ENCODE results near the gene MLIP.

Gene MLIP

DNA sequence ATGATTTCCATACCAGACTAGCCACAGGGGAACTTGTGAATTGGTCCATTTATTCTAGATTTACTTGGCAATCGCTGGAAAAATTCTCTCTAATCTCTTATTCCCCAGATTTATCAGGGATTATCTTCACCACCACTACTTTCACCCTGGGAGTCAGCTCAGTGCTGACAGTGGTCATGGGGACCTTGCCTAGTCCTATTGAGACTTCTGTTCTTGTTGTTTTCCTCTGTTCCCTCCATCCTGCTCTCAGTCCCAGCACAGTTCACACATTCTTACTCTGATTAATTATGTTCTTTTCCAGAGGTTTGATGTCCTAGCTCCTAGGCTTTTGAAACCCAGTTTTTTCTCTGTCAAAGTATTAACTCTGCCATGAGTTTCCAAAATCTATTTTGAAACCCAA lies 103.0 kb downstream of the MLIP start:
- Histone ChIP-seq H3K27me3 (ENCODE audit: insufficient read depth, low read length) (no peaks in the 10 kb centered on the region), H3K27ac (ENCODE audit: low read depth, low read length) (no peak overlapping the region), H3K4me3 (ENCODE audit: low read depth, low read length) (no peak overlapping the region), H3K79me2 (ENCODE audit: control insufficient read depth, insufficient read depth, low read length, unreplicated experiment) (no peaks in the 10 kb centered on the region), H2AFZ (ENCODE audit: low read length, unreplicated experiment) (no peak overlapping the region), H3K4me1 (ENCODE audit: control insufficient read depth, insufficient read depth, low read length, unreplicated experiment) (no peaks in the 10 kb centered on the region), H3K36me3 (ENCODE audit: insufficient read depth, low read length) (no peaks in the 10 kb centered on the region)

DNA sequence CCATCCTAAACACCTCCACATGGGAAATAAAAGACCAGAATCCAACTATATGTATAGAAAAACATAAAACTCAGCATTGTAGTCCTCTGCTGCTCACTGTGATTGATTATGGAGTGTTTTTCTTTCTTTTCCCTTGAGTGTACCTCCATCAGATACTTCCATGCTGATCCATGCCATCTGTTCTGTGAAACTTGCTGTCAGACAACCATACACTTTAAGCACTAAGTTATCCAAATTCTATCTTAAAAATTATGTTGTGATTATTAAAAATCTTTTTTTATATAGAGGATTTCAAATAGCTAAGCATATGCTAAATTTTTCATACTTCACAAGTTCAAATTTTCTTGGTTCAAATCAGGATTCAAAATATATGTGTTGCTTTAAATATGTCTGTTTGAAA lies 105.1 kb downstream of the MLIP start:
- no peaks in the 10 kb centered on the region for H3K36me3 ChIP-seq (ENCODE audit: insufficient read depth, low read length)
- no peaks in the 10 kb centered on the region for H3K4me1 ChIP-seq (ENCODE audit: control insufficient read depth, insufficient read depth, low read length, unreplicated experiment)
- H2AFZ ChIP-seq (ENCODE audit: low read length, unreplicated experiment) = no peak overlapping the region
- no peak overlapping the region for H3K27ac ChIP-seq (ENCODE audit: low read depth, low read length)
- no peak overlapping the region for H3K4me3 ChIP-seq (ENCODE audit: low read depth, low read length)
- no peaks in the 10 kb centered on the region for H3K27me3 ChIP-seq (ENCODE audit: insufficient read depth, low read length)
- H3K79me2 ChIP-seq (ENCODE audit: control insufficient read depth, insufficient read depth, low read length, unreplicated experiment) = no peaks in the 10 kb centered on the region

GRCh38 chr6:54217018-54217417 lies 105.8 kb downstream of the MLIP start:
- no peak overlapping the region for H3K27ac ChIP-seq (ENCODE audit: low read depth, low read length)
- H2AFZ ChIP-seq (ENCODE audit: low read length, unreplicated experiment) = peak overlapping the region; percentile 49
- no peaks in the 10 kb centered on the region for H3K36me3 ChIP-seq (ENCODE audit: insufficient read depth, low read length)
- H3K79me2 ChIP-seq (ENCODE audit: control insufficient read depth, insufficient read depth, low read length, unreplicated experiment) = no peaks in the 10 kb centered on the region
- H3K27me3 ChIP-seq (ENCODE audit: insufficient read depth, low read length) = no peaks in the 10 kb centered on the region
- no peak overlapping the region for H3K4me3 ChIP-seq (ENCODE audit: low read depth, low read length)
- no peaks in the 10 kb centered on the region for H3K4me1 ChIP-seq (ENCODE audit: control insufficient read depth, insufficient read depth, low read length, unreplicated experiment)

DNA sequence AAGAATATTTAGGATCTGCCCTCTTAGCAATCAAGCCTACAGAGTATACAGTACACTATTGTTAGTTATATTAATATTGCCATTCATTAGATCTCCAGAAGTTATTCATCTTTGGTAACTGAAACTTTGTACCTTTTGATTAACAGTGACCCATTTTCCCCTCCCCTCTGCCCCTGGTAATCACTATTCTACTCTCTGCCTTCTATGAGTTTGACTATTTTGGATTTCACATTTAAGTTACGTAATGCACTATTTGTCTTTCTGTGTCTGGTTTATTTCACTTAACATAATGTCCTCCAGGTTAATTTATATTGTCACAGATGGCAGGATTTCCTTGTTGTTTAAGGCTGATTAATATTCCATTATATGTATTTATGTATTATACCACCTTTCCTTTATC lies 111.0 kb downstream of the MLIP start:
- no peak overlapping the region for H3K4me3 ChIP-seq (ENCODE audit: low read depth, low read length)
- no peak overlapping the region for H3K27ac ChIP-seq (ENCODE audit: low read depth, low read length)
- no peaks in the 10 kb centered on the region for H3K4me1 ChIP-seq (ENCODE audit: control insufficient read depth, insufficient read depth, low read length, unreplicated experiment)
- H2AFZ ChIP-seq (ENCODE audit: low read length, unreplicated experiment) = no peak overlapping the region
- H3K79me2 ChIP-seq (ENCODE audit: control insufficient read depth, insufficient read depth, low read length, unreplicated experiment) = no peaks in the 10 kb centered on the region
- H3K27me3 ChIP-seq (ENCODE audit: insufficient read depth, low read length) = no peaks in the 10 kb centered on the region
- no peaks in the 10 kb centered on the region for H3K36me3 ChIP-seq (ENCODE audit: insufficient read depth, low read length)

GRCh38 chr6:54232703-54233102 lies 121.5 kb downstream of the MLIP start:
- Histone ChIP-seq H3K27ac (ENCODE audit: low read depth, low read length) (no peak overlapping the region), H3K4me1 (ENCODE audit: control insufficient read depth, insufficient read depth, low read length, unreplicated experiment) (no peaks in the 10 kb centered on the region), H2AFZ (ENCODE audit: low read length, unreplicated experiment) (no peak overlapping the region), H3K36me3 (ENCODE audit: insufficient read depth, low read length) (no peaks in the 10 kb centered on the region), H3K4me3 (ENCODE audit: low read depth, low read length) (no peak overlapping the region), H3K79me2 (ENCODE audit: control insufficient read depth, insufficient read depth, low read length, unreplicated experiment) (no peaks in the 10 kb centered on the region), H3K27me3 (ENCODE audit: insufficient read depth, low read length) (no peaks in the 10 kb centered on the region)

DNA sequence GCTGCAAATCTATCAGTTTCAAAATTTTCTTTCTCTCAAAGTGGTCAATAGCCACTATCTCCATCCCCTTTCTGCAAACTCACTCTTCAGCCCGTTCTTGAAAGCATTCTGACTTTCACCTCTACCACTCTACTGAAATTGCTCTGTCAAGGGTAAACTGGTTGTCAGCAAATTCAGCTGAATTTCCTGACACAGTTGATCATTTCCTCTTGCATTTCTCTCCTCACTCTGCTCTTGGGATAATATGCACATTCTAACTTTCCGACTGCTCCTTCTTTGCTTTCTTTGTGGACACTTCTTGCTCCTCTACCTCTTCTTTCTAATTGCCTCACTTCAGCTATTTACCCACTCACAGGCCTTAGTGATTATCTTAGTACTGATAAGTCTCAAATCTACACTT lies 123.3 kb downstream of the MLIP start:
- H3K4me1 ChIP-seq (ENCODE audit: control insufficient read depth, insufficient read depth, low read length, unreplicated experiment) = peaks cover 7% of the 10 kb centered on the region
- H2AFZ ChIP-seq (ENCODE audit: low read length, unreplicated experiment) = no peak overlapping the region
- no peak overlapping the region for H3K27ac ChIP-seq (ENCODE audit: low read depth, low read length)
- no peaks in the 10 kb centered on the region for H3K79me2 ChIP-seq (ENCODE audit: control insufficient read depth, insufficient read depth, low read length, unreplicated experiment)
- H3K4me3 ChIP-seq (ENCODE audit: low read depth, low read length) = no peak overlapping the region
- H3K36me3 ChIP-seq (ENCODE audit: insufficient read depth, low read length) = no peaks in the 10 kb centered on the region
- no peaks in the 10 kb centered on the region for H3K27me3 ChIP-seq (ENCODE audit: insufficient read depth, low read length)

GRCh38 chr6:54236984-54237383 lies 125.7 kb downstream of the MLIP start:
- Histone ChIP-seq H3K36me3 (ENCODE audit: insufficient read depth, low read length) (no peaks in the 10 kb centered on the region), H3K27me3 (ENCODE audit: insufficient read depth, low read length) (no peaks in the 10 kb centered on the region), H3K4me1 (ENCODE audit: control insufficient read depth, insufficient read depth, low read length, unreplicated experiment) (peaks cover 7% of the 10 kb centered on the region), H3K27ac (ENCODE audit: low read depth, low read length) (no peak overlapping the region), H3K79me2 (ENCODE audit: control insufficient read depth, insufficient read depth, low read length, unreplicated experiment) (no peaks in the 10 kb centered on the region), H2AFZ (ENCODE audit: low read length, unreplicated experiment) (no peak overlapping the region), H3K4me3 (ENCODE audit: low read depth, low read length) (no peak overlapping the region)

GRCh38 chr6:54238396-54238795 lies 127.2 kb downstream of the MLIP start:
- Histone ChIP-seq H2AFZ (ENCODE audit: low read length, unreplicated experiment) (peak overlapping the region; percentile 3), H3K27ac (ENCODE audit: low read depth, low read length) (0 out of 2 replicates have a peak overlapping the region, but pooled peaks have one; percentile 1)

DNA sequence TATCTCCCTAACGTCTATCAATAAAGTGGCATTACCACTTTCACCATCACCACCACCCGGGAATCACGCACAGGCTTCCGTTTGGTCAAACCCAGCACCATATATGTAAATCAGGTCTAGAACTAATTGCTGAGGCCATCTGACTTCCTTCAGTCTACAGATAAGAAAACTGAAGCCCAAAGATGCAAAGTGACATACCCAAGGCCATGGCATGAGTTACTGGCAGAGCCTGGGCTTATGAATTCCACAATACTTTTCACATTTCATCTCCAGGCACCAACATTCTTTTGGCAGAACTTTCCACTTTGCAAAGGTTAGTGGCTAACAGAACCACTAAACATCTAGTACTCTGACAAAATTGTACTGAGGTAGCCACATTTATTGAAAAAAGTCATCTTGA lies 132.5 kb downstream of the MLIP start:
- Histone ChIP-seq H2AFZ (ENCODE audit: low read length, unreplicated experiment) (no peak overlapping the region), H3K79me2 (ENCODE audit: control insufficient read depth, insufficient read depth, low read length, unreplicated experiment) (no peaks in the 10 kb centered on the region), H3K4me1 (ENCODE audit: control insufficient read depth, insufficient read depth, low read length, unreplicated experiment) (peaks cover 4% of the 10 kb centered on the region), H3K27me3 (ENCODE audit: insufficient read depth, low read length) (no peaks in the 10 kb centered on the region), H3K27ac (ENCODE audit: low read depth, low read length) (no peak overlapping the region), H3K36me3 (ENCODE audit: insufficient read depth, low read length) (no peaks in the 10 kb centered on the region), H3K4me3 (ENCODE audit: low read depth, low read length) (no peak overlapping the region)

More at GRCh38 chr6:54238396-54238795, 127.2 kb downstream of the MLIP start:
- peaks cover 7% of the 10 kb centered on the region for H3K4me1 ChIP-seq (ENCODE audit: control insufficient read depth, insufficient read depth, low read length, unreplicated experiment)
- H3K79me2 ChIP-seq (ENCODE audit: control insufficient read depth, insufficient read depth, low read length, unreplicated experiment) = no peaks in the 10 kb centered on the region
- H3K36me3 ChIP-seq (ENCODE audit: insufficient read depth, low read length) = no peaks in the 10 kb centered on the region
- no peaks in the 10 kb centered on the region for H3K27me3 ChIP-seq (ENCODE audit: insufficient read depth, low read length)
- no peak overlapping the region for H3K4me3 ChIP-seq (ENCODE audit: low read depth, low read length)

- no peak overlapping the region for H3K27ac ChIP-seq (ENCODE audit: low read depth, low read length)
- H2AFZ ChIP-seq (ENCODE audit: low read length, unreplicated experiment) = no peak overlapping the region
- H3K27me3 ChIP-seq (ENCODE audit: insufficient read depth, low read length) = no peaks in the 10 kb centered on the region
- H3K36me3 ChIP-seq (ENCODE audit: insufficient read depth, low read length) = no peaks in the 10 kb centered on the region
- no peaks in the 10 kb centered on the region for H3K4me1 ChIP-seq (ENCODE audit: control insufficient read depth, insufficient read depth, low read length, unreplicated experiment)
- no peaks in the 10 kb centered on the region for H3K79me2 ChIP-seq (ENCODE audit: control insufficient read depth, insufficient read depth, low read length, unreplicated experiment)
- no peak overlapping the region for H3K4me3 ChIP-seq (ENCODE audit: low read depth, low read length)
These were observed 133.2 kb downstream of the MLIP start for GRCh38 chr6:54244430-54244829.

DNA sequence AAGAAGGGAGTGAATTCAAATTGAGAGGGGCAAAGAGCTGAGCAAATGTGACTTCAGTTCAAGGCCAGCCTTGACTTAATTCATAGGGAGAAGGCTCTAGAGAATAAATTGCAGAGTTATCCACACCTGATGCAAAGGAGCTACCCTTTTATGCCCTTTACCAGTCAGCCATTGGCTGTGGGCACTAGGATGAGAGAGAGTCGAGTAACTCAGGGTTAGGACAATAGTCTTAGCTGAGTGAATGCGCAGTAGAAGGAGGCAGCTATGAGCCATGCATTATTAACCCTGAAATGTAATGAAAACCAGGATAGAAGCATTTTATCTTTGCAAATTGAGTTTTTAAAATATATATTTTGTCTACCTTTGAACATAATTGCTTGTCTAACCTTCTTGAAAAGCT lies 134.0 kb downstream of the MLIP start:
- Histone ChIP-seq H3K4me3 (ENCODE audit: low read depth, low read length) (no peak overlapping the region), H2AFZ (ENCODE audit: low read length, unreplicated experiment) (no peak overlapping the region), H3K27me3 (ENCODE audit: insufficient read depth, low read length) (no peaks in the 10 kb centered on the region), H3K79me2 (ENCODE audit: control insufficient read depth, insufficient read depth, low read length, unreplicated experiment) (no peaks in the 10 kb centered on the region), H3K27ac (ENCODE audit: low read depth, low read length) (no peak overlapping the region), H3K4me1 (ENCODE audit: control insufficient read depth, insufficient read depth, low read length, unreplicated experiment) (no peaks in the 10 kb centered on the region), H3K36me3 (ENCODE audit: insufficient read depth, low read length) (no peaks in the 10 kb centered on the region)

Measured in ACC112 (cell line).